ENCODE data around the gene IGDCC3. TPM values are rescaled to one million over a fixed set of nuclear protein-coding genes. Genes with fewer than 3 reads are reported as not detected.

IGDCC3 gene
- total RNA-seq, 1 donor: not detected

- no peak for TF ChIP-seq CTCF (IDR thresholded peaks at IDR 0.05; ENCODE audit: insufficient read depth, low read length)
- no peak overlapping the region for H3K4me3 ChIP-seq (ENCODE audit: low read depth, low read length)
- no peak for DNase-seq (ENCODE audit: low read depth)
These were observed 10.7 kb upstream of the IGDCC3 start for GRCh38 chr15:65388306-65389080.

DNA sequence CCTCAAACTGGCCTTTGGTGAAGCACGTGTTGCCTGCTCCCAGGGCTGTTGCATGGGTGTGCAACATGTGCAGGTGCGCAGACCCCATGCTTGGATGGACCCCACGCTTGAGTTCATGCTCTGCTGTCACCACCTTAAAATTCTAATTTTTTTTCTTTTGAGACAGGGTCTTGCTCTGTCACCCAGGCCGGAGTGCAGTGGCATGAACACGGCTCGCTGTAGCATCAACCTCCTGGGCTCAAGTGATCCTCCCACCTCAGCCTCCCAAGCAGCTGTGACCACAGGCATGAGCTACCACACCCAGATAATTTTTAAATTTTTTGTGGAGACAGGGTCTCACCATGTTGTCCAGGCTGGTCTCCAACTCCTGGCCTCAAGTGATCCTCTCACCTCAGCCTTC is 9.1 kb upstream of the IGDCC3 start:
- no peak for DNase-seq (ENCODE audit: low read depth)
- H3K4me3 ChIP-seq (ENCODE audit: low read depth, low read length): no peak overlapping the region
- TF ChIP-seq CTCF (IDR thresholded peaks at IDR 0.05; ENCODE audit: insufficient read depth, low read length): no peak

DNA sequence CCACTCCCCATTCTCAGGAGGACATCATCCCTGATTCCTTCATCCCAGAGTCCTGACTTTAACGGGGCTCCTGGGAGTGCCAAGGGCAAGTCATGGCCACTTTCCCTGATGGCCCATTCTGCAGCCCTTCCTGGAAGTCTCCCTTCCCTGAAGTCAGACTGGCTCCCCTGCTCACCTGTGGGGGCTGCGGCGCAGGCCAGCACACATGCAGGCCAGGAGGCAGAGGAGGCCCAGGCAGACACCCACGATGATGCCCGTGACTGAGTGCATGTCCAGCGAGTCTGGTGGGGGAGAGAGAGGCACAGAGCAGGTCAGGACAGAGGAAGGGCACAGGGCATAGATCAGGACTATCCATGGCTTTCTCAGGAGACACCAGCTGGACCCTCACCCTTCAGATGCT is 8.6 kb upstream of the IGDCC3 start:
- H3K4me3 ChIP-seq (ENCODE audit: low read depth, low read length): no peak overlapping the region
- no peak for TF ChIP-seq CTCF (IDR thresholded peaks at IDR 0.05; ENCODE audit: insufficient read depth, low read length)
- no peak for DNase-seq (ENCODE audit: low read depth)

GRCh38 chr15:65385870-65386258 is 8.1 kb upstream of the IGDCC3 start:
- no peak overlapping the region for H3K4me3 ChIP-seq (ENCODE audit: low read depth, low read length)
- DNase-seq (ENCODE audit: low read depth): peak; percentile 70
- no peak for TF ChIP-seq CTCF (IDR thresholded peaks at IDR 0.05; ENCODE audit: insufficient read depth, low read length)

DNA sequence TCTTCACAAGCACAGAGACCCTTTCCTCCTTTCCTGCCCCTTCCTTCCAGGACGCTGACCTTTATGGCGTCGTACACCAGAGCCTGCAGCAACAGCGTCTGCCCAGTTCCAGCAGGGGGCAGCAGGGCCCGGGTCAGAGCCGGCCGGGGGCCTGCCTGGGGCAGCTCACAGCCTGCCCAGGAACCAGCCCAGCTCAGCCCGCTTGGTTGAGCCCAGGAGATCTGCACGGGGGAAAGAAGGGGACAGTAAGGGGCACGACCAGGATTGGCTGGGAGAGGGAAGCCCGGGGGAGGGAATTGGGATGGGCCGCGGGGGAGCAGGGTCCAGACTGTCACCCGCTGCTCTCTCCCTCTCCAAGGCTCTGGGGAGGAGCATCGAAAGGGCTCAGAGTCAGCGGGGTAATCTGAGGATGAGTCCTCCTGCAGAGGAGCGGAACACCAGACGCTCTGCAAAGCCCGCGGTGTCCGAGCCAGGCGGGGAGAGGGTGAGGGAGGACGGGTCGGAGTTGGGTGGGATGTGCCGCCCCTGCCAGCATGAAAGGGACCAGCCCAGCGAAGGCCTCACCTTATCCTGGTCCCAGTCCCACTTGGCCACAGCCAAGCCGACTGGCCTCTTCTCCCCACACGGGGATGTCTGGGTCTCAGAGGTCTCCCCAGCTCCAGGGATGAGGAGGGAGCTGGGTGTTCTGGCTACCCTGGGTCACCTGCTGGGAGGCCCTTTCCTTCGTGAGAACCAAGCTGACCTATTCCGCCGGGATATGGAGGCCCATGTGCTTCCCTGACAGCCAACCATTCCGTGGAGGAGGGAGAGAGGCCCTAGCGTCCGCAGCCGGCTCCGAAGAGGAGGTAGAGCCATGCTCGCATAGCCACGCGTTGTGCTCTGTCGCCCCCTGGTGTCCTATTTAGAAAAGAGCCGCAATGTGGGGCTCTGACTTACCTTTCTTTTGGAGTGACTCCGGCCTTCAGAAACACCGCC is 7.4 kb upstream of the IGDCC3 start:
- peak; percentile 81 for TF ChIP-seq CTCF (IDR thresholded peaks at IDR 0.05; ENCODE audit: insufficient read depth, low read length)
- DNase-seq (ENCODE audit: low read depth): peak; percentile 84
- no peak overlapping the region for H3K4me3 ChIP-seq (ENCODE audit: low read depth, low read length)

GRCh38 chr15:65384505-65384894 is 6.7 kb upstream of the IGDCC3 start:
- TF ChIP-seq CTCF (IDR thresholded peaks at IDR 0.05; ENCODE audit: insufficient read depth, low read length): no peak
- no peak overlapping the region for H3K4me3 ChIP-seq (ENCODE audit: low read depth, low read length)

More at GRCh38 chr15:65384505-65384894, 6.7 kb upstream of the IGDCC3 start:
- no peak for DNase-seq (ENCODE audit: low read depth)
